ENCODE results near the gene GYS1. TPM values are rescaled to one million over a fixed set of nuclear protein-coding genes. Genes with fewer than 3 reads are reported as not detected.

Gene GYS1
- total and polyA plus RNA-seq, 10 of the 15 experiments (the other 5 are each of a cell fraction or from before 2014, with no cell fraction given), result 3.7 to 62.0 (median 37.3) TPM

DNA sequence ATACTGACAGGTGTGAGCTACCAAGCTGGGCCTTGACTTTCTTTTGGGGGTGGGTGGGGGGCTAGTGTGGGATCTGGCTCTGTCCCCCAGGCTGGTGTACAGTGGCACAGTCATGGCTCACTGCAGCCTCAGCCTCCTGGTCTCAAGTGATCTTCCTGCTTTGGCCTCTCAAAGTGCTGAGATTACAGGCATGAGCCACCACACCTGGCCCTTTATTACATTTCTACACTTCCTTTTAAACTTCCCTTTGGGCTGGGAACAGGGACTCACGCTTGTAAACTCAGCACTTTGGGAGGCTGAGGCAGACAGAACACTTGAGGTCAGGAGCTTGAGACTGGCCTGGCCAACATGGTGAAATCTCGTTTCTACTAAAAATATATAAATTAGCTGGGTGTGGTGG lies 16.0 kb downstream of the GYS1 start:
- H3K27me3 ChIP-seq (replicated peaks in 1 of 2; ENCODE audit: control insufficient read depth in 2 of 2, insufficient read depth in 2 of 2, low read length in 1 of 2), result no peaks in the 10 kb centered on the region
- SMC1A ChIA-PET (ENCODE audit: uncharacterized antibody, unreplicated experiment), result interaction anchor here (1.6 to 3.2 kb wide), 3 partner anchors 9 to 181 kb away, joined by 6 to 9 read pairs (median 8); partner anchors contain the start of gene RUVBL2
- no peak overlapping the region for H3K27ac ChIP-seq (ENCODE audit: control insufficient read depth, insufficient read depth)
- H2AFZ ChIP-seq (ENCODE audit: control insufficient read depth, low read depth, low read length), result no peak overlapping the region
- H3K4me1 ChIP-seq (ENCODE audit: control insufficient read depth, insufficient read depth, low read length), result peaks cover 4% of the 10 kb centered on the region
- no peak for ATAC-seq
- intact Hi-C loops (cut with micrococcal nuclease; ENCODE audit: unreplicated experiment), result no loop called here
- no peak overlapping the region for H3K9ac ChIP-seq (ENCODE audit: control insufficient read depth, insufficient read depth, low read length)
- peaks cover 0 to 13% of the 10 kb centered on the region in 2 experiments for H3K36me3 ChIP-seq (ENCODE audit: control insufficient read depth in 2 of 2, insufficient read depth in 2 of 2, low read length in 1 of 2)
- no TSS peak for BruUV-seq (replicated peaks)
- no peak for FAIRE-seq
- POLR2A ChIA-PET, result interaction anchor here (0.5 to 7.1 kb wide), 5 partner anchors 16 to 348 kb away, joined by 3 to 41 read pairs (median 4); partner anchors contain the start of genes GYS1, RUVBL2 and TULP2
- no peaks in the 10 kb centered on the region for H4K20me1 ChIP-seq (ENCODE audit: control insufficient read depth, insufficient read depth)
- WGBS (ENCODE audit: insufficient coverage, insufficient replicate concordance, low lambda C conversion rate, missing lambda C conversion rate), result 83% methylated on average over 2 of the region's 2 CpGs
- H3K4me2 ChIP-seq (ENCODE audit: control insufficient read depth, insufficient read depth), result no peak overlapping the region
- H3K4me3 ChIP-seq, result no peak overlapping the region
- no peaks in the 10 kb centered on the region for H3K79me2 ChIP-seq (ENCODE audit: control insufficient read depth, insufficient read depth, low read length)
- RAD21 ChIA-PET (ENCODE audit: unreplicated experiment), result interaction anchor here (0.6 to 1.0 kb wide), 2 partner anchors 10 to 43 kb away, joined by 3 read pairs; no protein-coding TSS in a partner anchor
- CTCF ChIA-PET, result interaction anchor here (1.0 to 4.4 kb wide), 3 partner anchors 16 to 181 kb away, joined by 4 to 36 read pairs (median 6); partner anchors contain the start of genes GYS1 and RUVBL2
- no peak for DNase-seq (ENCODE audit: low read depth, low spot score)
- in situ Hi-C loops (cut with MboI), result no loop called here
- no peaks in the 10 kb centered on the region for H3K9me3 ChIP-seq (replicated peaks; ENCODE audit: control insufficient read depth, insufficient read depth, low read length)
- TF ChIP-seq, protein P1, sequence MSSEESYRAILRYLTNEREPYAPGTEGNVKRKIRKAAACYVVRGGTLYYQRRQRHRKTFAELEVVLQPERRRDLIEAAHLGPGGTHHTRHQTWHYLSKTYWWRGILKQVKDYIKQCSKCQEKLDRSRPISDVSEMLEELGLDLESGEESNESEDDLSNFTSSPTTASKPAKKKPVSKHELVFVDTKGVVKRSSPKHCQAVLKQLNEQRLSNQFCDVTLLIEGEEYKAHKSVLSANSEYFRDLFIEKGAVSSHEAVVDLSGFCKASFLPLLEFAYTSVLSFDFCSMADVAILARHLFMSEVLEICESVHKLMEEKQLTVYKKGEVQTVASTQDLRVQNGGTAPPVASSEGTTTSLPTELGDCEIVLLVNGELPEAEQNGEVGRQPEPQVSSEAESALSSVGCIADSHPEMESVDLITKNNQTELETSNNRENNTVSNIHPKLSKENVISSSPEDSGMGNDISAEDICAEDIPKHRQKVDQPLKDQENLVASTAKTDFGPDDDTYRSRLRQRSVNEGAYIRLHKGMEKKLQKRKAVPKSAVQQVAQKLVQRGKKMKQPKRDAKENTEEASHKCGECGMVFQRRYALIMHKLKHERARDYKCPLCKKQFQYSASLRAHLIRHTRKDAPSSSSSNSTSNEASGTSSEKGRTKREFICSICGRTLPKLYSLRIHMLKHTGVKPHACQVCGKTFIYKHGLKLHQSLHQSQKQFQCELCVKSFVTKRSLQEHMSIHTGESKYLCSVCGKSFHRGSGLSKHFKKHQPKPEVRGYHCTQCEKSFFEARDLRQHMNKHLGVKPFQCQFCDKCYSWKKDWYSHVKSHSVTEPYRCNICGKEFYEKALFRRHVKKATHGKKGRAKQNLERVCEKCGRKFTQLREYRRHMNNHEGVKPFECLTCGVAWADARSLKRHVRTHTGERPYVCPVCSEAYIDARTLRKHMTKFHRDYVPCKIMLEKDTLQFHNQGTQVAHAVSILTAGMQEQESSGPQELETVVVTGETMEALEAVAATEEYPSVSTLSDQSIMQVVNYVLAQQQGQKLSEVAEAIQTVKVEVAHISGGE (CRISPR knock-in tag; IDR thresholded peaks at IDR 0.05), result no peak
- no peak for TF ChIP-seq FOXK2 (IDR thresholded peaks at IDR 0.05)
- TF ChIP-seq, protein P2, sequence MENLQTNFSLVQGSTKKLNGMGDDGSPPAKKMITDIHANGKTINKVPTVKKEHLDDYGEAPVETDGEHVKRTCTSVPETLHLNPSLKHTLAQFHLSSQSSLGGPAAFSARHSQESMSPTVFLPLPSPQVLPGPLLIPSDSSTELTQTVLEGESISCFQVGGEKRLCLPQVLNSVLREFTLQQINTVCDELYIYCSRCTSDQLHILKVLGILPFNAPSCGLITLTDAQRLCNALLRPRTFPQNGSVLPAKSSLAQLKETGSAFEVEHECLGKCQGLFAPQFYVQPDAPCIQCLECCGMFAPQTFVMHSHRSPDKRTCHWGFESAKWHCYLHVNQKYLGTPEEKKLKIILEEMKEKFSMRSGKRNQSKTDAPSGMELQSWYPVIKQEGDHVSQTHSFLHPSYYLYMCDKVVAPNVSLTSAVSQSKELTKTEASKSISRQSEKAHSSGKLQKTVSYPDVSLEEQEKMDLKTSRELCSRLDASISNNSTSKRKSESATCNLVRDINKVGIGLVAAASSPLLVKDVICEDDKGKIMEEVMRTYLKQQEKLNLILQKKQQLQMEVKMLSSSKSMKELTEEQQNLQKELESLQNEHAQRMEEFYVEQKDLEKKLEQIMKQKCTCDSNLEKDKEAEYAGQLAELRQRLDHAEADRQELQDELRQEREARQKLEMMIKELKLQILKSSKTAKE (IDR thresholded peaks at IDR 0.05; ENCODE audit: low read depth, poor library complexity, severe bottlenecking), result no peak
- no peak for TF ChIP-seq MYC (IDR thresholded peaks at IDR 0.05; ENCODE audit: insufficient read depth, insufficient read length, insufficient replicate concordance, low read length, severe bottlenecking)
- no peak for TF ChIP-seq JUND (IDR thresholded peaks at IDR 0.05; ENCODE audit: low read depth, low read length)
- no peak for TF ChIP-seq TARDBP (IDR thresholded peaks at IDR 0.05; ENCODE audit: borderline replicate concordance)
- TF ChIP-seq, protein P3, sequence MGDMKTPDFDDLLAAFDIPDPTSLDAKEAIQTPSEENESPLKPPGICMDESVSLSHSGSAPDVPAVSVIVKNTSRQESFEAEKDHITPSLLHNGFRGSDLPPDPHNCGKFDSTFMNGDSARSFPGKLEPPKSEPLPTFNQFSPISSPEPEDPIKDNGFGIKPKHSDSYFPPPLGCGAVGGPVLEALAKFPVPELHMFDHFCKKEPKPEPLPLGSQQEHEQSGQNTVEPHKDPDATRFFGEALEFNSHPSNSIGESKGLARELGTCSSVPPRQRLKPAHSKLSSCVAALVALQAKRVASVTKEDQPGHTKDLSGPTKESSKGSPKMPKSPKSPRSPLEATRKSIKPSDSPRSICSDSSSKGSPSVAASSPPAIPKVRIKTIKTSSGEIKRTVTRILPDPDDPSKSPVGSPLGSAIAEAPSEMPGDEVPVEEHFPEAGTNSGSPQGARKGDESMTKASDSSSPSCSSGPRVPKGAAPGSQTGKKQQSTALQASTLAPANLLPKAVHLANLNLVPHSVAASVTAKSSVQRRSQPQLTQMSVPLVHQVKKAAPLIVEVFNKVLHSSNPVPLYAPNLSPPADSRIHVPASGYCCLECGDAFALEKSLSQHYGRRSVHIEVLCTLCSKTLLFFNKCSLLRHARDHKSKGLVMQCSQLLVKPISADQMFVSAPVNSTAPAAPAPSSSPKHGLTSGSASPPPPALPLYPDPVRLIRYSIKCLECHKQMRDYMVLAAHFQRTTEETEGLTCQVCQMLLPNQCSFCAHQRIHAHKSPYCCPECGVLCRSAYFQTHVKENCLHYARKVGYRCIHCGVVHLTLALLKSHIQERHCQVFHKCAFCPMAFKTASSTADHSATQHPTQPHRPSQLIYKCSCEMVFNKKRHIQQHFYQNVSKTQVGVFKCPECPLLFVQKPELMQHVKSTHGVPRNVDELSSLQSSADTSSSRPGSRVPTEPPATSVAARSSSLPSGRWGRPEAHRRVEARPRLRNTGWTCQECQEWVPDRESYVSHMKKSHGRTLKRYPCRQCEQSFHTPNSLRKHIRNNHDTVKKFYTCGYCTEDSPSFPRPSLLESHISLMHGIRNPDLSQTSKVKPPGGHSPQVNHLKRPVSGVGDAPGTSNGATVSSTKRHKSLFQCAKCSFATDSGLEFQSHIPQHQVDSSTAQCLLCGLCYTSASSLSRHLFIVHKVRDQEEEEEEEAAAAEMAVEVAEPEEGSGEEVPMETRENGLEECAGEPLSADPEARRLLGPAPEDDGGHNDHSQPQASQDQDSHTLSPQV (IDR thresholded peaks at IDR 0.05), result no peak
- TF ChIP-seq NR2C1 (IDR thresholded peaks at IDR 0.05), result no peak
- TF ChIP-seq IRF4 (IDR thresholded peaks at IDR 0.05; ENCODE audit: low read depth, low read length), result no peak
- TF ChIP-seq, protein P4, sequence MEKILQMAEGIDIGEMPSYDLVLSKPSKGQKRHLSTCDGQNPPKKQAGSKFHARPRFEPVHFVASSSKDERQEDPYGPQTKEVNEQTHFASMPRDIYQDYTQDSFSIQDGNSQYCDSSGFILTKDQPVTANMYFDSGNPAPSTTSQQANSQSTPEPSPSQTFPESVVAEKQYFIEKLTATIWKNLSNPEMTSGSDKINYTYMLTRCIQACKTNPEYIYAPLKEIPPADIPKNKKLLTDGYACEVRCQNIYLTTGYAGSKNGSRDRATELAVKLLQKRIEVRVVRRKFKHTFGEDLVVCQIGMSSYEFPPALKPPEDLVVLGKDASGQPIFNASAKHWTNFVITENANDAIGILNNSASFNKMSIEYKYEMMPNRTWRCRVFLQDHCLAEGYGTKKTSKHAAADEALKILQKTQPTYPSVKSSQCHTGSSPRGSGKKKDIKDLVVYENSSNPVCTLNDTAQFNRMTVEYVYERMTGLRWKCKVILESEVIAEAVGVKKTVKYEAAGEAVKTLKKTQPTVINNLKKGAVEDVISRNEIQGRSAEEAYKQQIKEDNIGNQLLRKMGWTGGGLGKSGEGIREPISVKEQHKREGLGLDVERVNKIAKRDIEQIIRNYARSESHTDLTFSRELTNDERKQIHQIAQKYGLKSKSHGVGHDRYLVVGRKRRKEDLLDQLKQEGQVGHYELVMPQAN (conservative IDR thresholded peaks at IDR 0.05), result no peak

Data from GM12878 (cell line).